Kidney glomerular epithelial cell (primary cell): ENCODE measurements around the gene LSR.
"Not testable (repeated sequence)": the region's sequence is repeated elsewhere in the genome, so short reads cannot be mapped to it uniquely, and the experiment has no call there.

Experiments used
- DNase-seq: peaks from one replicate; lab custom pipeline; 2025; lab: John Stamatoyannopoulos, UW

Gene LSR

GRCh38 chr19:35267353-35267817 is 18.6 kb downstream of the LSR start:
- DNase-seq, result no peak

GRCh38 chr19:35267818-35268535 is 19.2 kb downstream of the LSR start:
- DNase-seq, result peak; percentile 22

GRCh38 chr19:35268536-35269437 is 20.0 kb downstream of the LSR start, which contains the start of gene USF2:
Gene USF2 (plus strand): TSS chr19:35268962. CDS start chr19:35269102, 140 bp downstream.
- DNase-seq, result no peak

- DNase-seq, result peak; percentile 66
Observed at GRCh38 chr19:35269438-35270117, 20.8 kb downstream of the LSR start.

GRCh38 chr19:35270381-35270811 is 21.6 kb downstream of the LSR start:
- DNase-seq, result no peak

GRCh38 chr19:35271546-35271945 is 22.7 kb downstream of the LSR start:
- DNase-seq, result no peak

- no peak for DNase-seq
Observed at GRCh38 chr19:35272122-35272719, 23.4 kb downstream of the LSR start.

GRCh38 chr19:35272954-35273649 is 24.3 kb downstream of the LSR start:
- DNase-seq, result no peak

GRCh38 chr19:35273686-35274259 is 25.0 kb downstream of the LSR start:
- DNase-seq, result no peak

GRCh38 chr19:35274323-35274722 is 25.5 kb downstream of the LSR start:
- DNase-seq, result no peak

GRCh38 chr19:35276706-35277281 is 28.0 kb downstream of the LSR start:
- DNase-seq, result no peak

GRCh38 chr19:35278578-35279284 is 29.9 kb downstream of the LSR start:
- no peak for DNase-seq

GRCh38 chr19:35279374-35279773 is 30.6 kb downstream of the LSR start:
- DNase-seq, result no peak

- DNase-seq, result no peak
Observed at GRCh38 chr19:35279985-35280821, 31.4 kb downstream of the LSR start.

- DNase-seq, result no peak
Observed at GRCh38 chr19:35281303-35281702, 32.5 kb downstream of the LSR start.

GRCh38 chr19:35284153-35285094 is 35.6 kb downstream of the LSR start:
- DNase-seq, result no peak

- DNase-seq, result no peak
Observed at GRCh38 chr19:35285095-35285449, 36.3 kb downstream of the LSR start.

- DNase-seq, result not testable (repeated sequence)
Observed at GRCh38 chr19:35285465-35285864, 36.7 kb downstream of the LSR start.
